Brain microvascular endothelial cell (primary cell): ENCODE results near the gene ATF2.
"Not testable (repeated sequence)": the region's sequence is repeated elsewhere in the genome, so short reads cannot be mapped to it uniquely, and the experiment has no call there.

Source experiments
- DNase-seq: peaks from one replicate; pipeline ENCODE4 v3.0.0-alpha.2; 2020
- H3K27ac ChIP-seq: fragments of 250-450 bp; sonication (Bioruptor Pico); 2 replicates; pipeline ENCODE4 v1.5.1; 2020; ENCODE audit warnings: mild to moderate bottlenecking, moderate library complexity
- H3K27me3 ChIP-seq: fragments of 250-450 bp; sonication (Bioruptor Pico); replicated peaks from 2 replicates; pipeline ENCODE4 v1.5.1; 2020; ENCODE audit warnings: mild to moderate bottlenecking
- H3K36me3 ChIP-seq: fragments of 250-450 bp; sonication (Bioruptor Pico); replicated peaks from 2 replicates; pipeline ENCODE4 v1.5.1; 2020; ENCODE audit warnings: mild to moderate bottlenecking
- H3K4me3 ChIP-seq: 2 replicates; pipeline ENCODE4 v1.5.1; 2011; ENCODE audit warnings: low read depth, mild to moderate bottlenecking, control low read depth, low read length, moderate library complexity
- in situ Hi-C: cut with HindIII; loops from 2 replicates; pipeline ENCODE4 v1.10.0; 2017; ENCODE audit warnings: low sequenced_read_pairs, low pct_ligation_motif_present
- TF ChIP-seq, protein P1 (sequence below): IDR thresholded peaks from 2 replicates; pipeline ENCODE4 v1.5.1; 2011; ENCODE audit warnings: low read depth, mild to moderate bottlenecking, moderate library complexity, low read length, control low read depth, inconsistent platforms; ENCODE audit errors: missing control alignments

The ATF2 gene

DNA sequence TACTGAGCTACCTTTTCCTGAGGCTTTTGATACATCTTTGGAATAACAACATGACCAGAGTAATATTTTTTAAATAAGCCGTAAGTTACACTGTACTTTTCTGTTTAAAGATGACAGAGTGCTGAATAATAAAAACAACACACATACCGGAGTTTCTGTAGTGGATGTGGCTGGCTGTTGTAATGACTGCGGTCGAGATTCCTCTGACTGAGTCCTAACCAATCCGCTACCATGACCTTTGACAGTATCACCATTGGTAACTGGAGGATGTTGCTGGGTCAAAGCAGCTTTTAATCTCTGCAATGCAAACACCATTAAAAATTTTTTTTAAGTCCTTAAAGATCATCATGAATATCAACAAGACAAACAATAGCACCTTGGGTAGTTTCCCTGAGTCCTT lies 70.7 kb downstream of the ATF2 start:
- in situ Hi-C loops = no loop called here
- H3K27ac ChIP-seq = peak overlapping the region; percentile 66
- no peaks in the 10 kb centered on the region for H3K27me3 ChIP-seq
- no peaks in the 10 kb centered on the region for H3K36me3 ChIP-seq
- peak; percentile 97 for DNase-seq
- H3K4me3 ChIP-seq = no peak overlapping the region
- TF ChIP-seq, protein P1, sequence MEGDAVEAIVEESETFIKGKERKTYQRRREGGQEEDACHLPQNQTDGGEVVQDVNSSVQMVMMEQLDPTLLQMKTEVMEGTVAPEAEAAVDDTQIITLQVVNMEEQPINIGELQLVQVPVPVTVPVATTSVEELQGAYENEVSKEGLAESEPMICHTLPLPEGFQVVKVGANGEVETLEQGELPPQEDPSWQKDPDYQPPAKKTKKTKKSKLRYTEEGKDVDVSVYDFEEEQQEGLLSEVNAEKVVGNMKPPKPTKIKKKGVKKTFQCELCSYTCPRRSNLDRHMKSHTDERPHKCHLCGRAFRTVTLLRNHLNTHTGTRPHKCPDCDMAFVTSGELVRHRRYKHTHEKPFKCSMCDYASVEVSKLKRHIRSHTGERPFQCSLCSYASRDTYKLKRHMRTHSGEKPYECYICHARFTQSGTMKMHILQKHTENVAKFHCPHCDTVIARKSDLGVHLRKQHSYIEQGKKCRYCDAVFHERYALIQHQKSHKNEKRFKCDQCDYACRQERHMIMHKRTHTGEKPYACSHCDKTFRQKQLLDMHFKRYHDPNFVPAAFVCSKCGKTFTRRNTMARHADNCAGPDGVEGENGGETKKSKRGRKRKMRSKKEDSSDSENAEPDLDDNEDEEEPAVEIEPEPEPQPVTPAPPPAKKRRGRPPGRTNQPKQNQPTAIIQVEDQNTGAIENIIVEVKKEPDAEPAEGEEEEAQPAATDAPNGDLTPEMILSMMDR = no peak

GRCh38 chr2:175084117-175084516 lies 83.9 kb downstream of the ATF2 start:
- H3K27ac ChIP-seq, DNase-seq, H3K4me3 ChIP-seq, H3K27me3 ChIP-seq, in situ Hi-C loops: not testable (repeated sequence)
- peaks cover 12% of the 10 kb centered on the region for H3K36me3 ChIP-seq

DNA sequence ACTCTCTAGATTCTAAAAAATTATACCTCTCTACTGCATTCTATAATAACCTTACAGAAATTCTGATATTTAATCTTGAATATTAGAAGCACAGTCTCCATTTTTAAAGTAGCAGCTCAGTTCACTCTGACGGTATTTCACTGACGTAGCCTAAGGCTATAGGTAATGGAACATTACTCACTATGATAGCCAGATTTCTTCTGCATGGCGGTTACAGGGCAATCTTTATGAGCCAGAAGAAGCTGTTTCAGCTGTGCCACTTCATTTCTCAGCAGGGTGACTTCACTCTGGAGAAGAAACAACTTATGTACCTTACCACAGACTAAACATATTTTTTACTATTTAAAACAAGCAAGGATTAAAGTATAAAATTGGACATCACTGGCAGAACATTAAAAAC lies 87.5 kb downstream of the ATF2 start:
- H3K27ac ChIP-seq = no peak overlapping the region
- in situ Hi-C loops = no loop called here
- no peak for DNase-seq
- H3K27me3 ChIP-seq = no peaks in the 10 kb centered on the region
- peaks cover 20% of the 10 kb centered on the region for H3K36me3 ChIP-seq
- TF ChIP-seq, protein P1 = no peak
- H3K4me3 ChIP-seq = no peak overlapping the region

GRCh38 chr2:175076272-175076671 lies 91.7 kb downstream of the ATF2 start:
- no peak overlapping the region for H3K27ac ChIP-seq
- DNase-seq = no peak
- in situ Hi-C loops = no loop called here
- no peaks in the 10 kb centered on the region for H3K27me3 ChIP-seq
- peaks cover 20% of the 10 kb centered on the region for H3K36me3 ChIP-seq
- TF ChIP-seq, protein P1 = no peak
- no peak overlapping the region for H3K4me3 ChIP-seq

DNA sequence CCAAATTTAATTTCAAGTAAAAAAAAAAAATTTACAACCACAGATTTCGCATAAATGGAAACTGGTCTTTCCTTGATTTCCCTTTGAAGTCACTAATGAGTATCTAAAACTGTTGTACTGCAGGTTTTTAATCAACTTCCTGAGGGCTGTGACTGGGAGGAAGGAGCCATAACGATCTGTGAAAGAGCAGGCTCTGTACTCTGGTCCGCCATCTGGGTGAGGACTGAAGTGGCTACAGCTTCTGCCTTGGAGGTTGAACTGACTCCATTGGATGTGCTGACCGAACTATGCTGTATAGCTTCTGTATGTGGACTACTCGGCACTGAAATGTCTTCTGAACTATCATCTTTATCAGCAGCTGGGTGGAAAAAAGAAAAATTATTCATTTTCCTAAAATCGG lies 93.5 kb downstream of the ATF2 start:
- peaks cover 20% of the 10 kb centered on the region for H3K36me3 ChIP-seq
- in situ Hi-C loops = no loop called here
- no peaks in the 10 kb centered on the region for H3K27me3 ChIP-seq
- H3K4me3 ChIP-seq = no peak overlapping the region
- DNase-seq = no peak
- TF ChIP-seq, protein P1 = no peak
- no peak overlapping the region for H3K27ac ChIP-seq

DNA sequence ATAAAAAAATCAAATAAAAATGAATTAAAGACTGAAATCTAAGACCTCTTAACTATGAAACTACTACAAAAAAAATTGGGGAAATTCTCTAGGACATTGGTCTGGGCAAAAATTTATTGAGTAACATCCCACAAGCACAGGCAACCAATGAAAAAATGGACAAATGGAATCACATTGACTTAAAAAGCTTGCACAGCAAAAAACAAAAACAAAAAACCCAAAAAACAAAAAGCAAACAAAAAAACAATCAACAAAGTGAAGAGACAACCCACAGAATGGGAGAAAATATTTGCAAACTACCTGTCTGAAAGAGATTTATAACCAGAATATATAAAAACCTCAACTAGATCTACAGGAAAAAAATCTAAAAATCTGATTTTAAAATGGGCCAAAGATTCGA lies 99.5 kb downstream of the ATF2 start:
- no peak for DNase-seq
- H3K36me3 ChIP-seq = peaks cover 5% of the 10 kb centered on the region
- in situ Hi-C loops = no loop called here
- H3K27ac ChIP-seq = no peak overlapping the region
- TF ChIP-seq, protein P1 = no peak
- no peaks in the 10 kb centered on the region for H3K27me3 ChIP-seq
- no peak overlapping the region for H3K4me3 ChIP-seq
